ENCODE results near the gene TTLL13. TPM values are rescaled to one million over a fixed set of nuclear protein-coding genes. Genes with fewer than 3 reads are reported as not detected.

Gene TTLL13
- total and polyA plus RNA-seq, 2 of the 8 experiments (the other 6 are each of a cell fraction or from before 2014, with no cell fraction given): 0.03 TPM; not detected in 1

GRCh38 chr15:90225504-90226234, 23.7 kb upstream of the TTLL13 start:
- H3K14ac ChIP-seq (ENCODE audit: insufficient read length): no peak overlapping the region
- H3K9me3 ChIP-seq (ENCODE audit: insufficient read depth in 2 of 2, low read depth in 1 of 2, low read length in 1 of 2): no peaks in the 10 kb centered on the region
- H2BK12ac ChIP-seq (ENCODE audit: low read depth, low read length): no peak overlapping the region
- 94% methylated on average over 18 of the region's 18 CpGs; no CpG with 5 or more reads in 1 of the 2 experiments for WGBS, 2 experiments (ENCODE audit: extremely low coverage in 1 of 2, insufficient coverage in 1 of 2, insufficient read length in 1 of 2, insufficient replicate concordance in 2 of 2, low coverage in 1 of 2, low lambda C conversion rate in 2 of 2, missing lambda C conversion rate in 1 of 2)
- H3K27ac ChIP-seq (ENCODE audit: low read depth, low read length): no peak overlapping the region
- H2AK5ac ChIP-seq (ENCODE audit: low read depth, low read length): no peak overlapping the region
- no peaks in the 10 kb centered on the region for H3K27me3 ChIP-seq (replicated peaks in 1 of 4; ENCODE audit: control insufficient read depth in 3 of 4, extremely low read depth in 1 of 4, insufficient read depth in 3 of 4, low read length in 3 of 4)
- TF ChIP-seq RXRA (IDR thresholded peaks at IDR 0.05; ENCODE audit: insufficient read depth, low read depth, low read length) (no peak), TBP (IDR thresholded peaks at IDR 0.05; ENCODE audit: low read depth, low read length) (no peak), KDM1A (IDR thresholded peaks at IDR 0.05; ENCODE audit: borderline replicate concordance, low read length) (no peak), MAX (IDR thresholded peaks at IDR 0.05) (no peak), ASH2L (IDR thresholded peaks at IDR 0.05; ENCODE audit: low read length) (no peak), HDAC2 (IDR thresholded peaks at IDR 0.05; ENCODE audit: borderline replicate concordance in 1 of 2, low read depth in 2 of 2, low read length in 2 of 2) (no peak), POU5F1 (IDR thresholded peaks at IDR 0.05; ENCODE audit: low read depth, low read length) (no peak)
- H3K23me2 ChIP-seq (ENCODE audit: low read depth, low read length): no peaks in the 10 kb centered on the region
- H2BK120ac ChIP-seq (replicated peaks; ENCODE audit: low read depth, low read length): no peak overlapping the region
- no peak overlapping the region for H3K4me2 ChIP-seq (ENCODE audit: insufficient read depth in 1 of 2, low read depth in 2 of 2, low read length in 2 of 2)
- no peak overlapping the region for H4K91ac ChIP-seq (replicated peaks; ENCODE audit: insufficient read length, low read length)
- no peak overlapping the region for H3K56ac ChIP-seq (replicated peaks; ENCODE audit: insufficient read length, low read depth, low read length)
- H3K4me1 ChIP-seq (replicated peaks in 1 of 4; ENCODE audit: control insufficient read depth in 3 of 4, insufficient read depth in 4 of 4, low read length in 3 of 4): no peaks in the 10 kb centered on the region
- no peak overlapping the region for H2BK5ac ChIP-seq (ENCODE audit: low read depth, low read length)
- H3K4ac ChIP-seq (replicated peaks; ENCODE audit: insufficient read length, low read depth, low read length): no peak overlapping the region
- H4K20me1 ChIP-seq (replicated peaks in 1 of 2; ENCODE audit: control insufficient read depth in 1 of 2, insufficient read depth in 2 of 2, low read length in 2 of 2): peaks cover 0 to 6% of the 10 kb centered on the region in 2 experiments
- no peak overlapping the region for H4K8ac ChIP-seq (ENCODE audit: extremely low read depth, insufficient read depth, low read length)
- FAIRE-seq: no peak
- H2AFZ ChIP-seq (ENCODE audit: low read length): no peak overlapping the region
- no peak overlapping the region for H2BK20ac ChIP-seq (ENCODE audit: low read length)
- H3K4me3 ChIP-seq (ENCODE audit: extremely low read depth in 1 of 4, insufficient read depth in 2 of 4, low read depth in 3 of 4, low read length in 4 of 4): no peak overlapping the region
- H4K5ac ChIP-seq (ENCODE audit: insufficient read length, low read depth, low read length): no peak overlapping the region
- POLR2A ChIA-PET (ENCODE audit: partially characterized antibody): interaction anchor here (0.6 kb wide), 1 partner anchor 446 kb away, joined by 4 read pairs; no protein-coding TSS in a partner anchor
- no peak overlapping the region for H2BK15ac ChIP-seq (ENCODE audit: low read length)
- H3K18ac ChIP-seq (ENCODE audit: extremely low read depth, low read length): no peak overlapping the region
- no peak overlapping the region for H3K9ac ChIP-seq (replicated peaks in 1 of 4; ENCODE audit: extremely low read depth in 1 of 4, low read depth in 3 of 4, low read length in 3 of 4)
- H3K23ac ChIP-seq (ENCODE audit: insufficient read length): no peak overlapping the region
- no peaks in the 10 kb centered on the region for H3K79me2 ChIP-seq (ENCODE audit: control insufficient read depth in 1 of 2, insufficient read depth in 2 of 2, low read length in 2 of 2)
- no peak for DNase-seq (ENCODE audit: low read depth in 1 of 2, low spot score in 2 of 2)
- peaks cover 11 to 54% (median 36%) of the 10 kb centered on the region in 4 experiments; a peak in 7 of 8 replicates for H3K36me3 ChIP-seq (ENCODE audit: control insufficient read depth in 2 of 4, insufficient read depth in 4 of 4, low read length in 3 of 4)
- CTCF ChIA-PET (ENCODE audit: partially characterized antibody): interaction anchor here (1.3 to 2.1 kb wide), 2 partner anchors 74 to 139 kb away, joined by 3 to 8 read pairs; no protein-coding TSS in a partner anchor
- H3K79me1 ChIP-seq (ENCODE audit: low read depth, low read length): no peaks in the 10 kb centered on the region
